ENCODE measurements around the gene CAMKV. TPM values are rescaled to one million over a fixed set of nuclear protein-coding genes. Genes with fewer than 3 reads are reported as not detected.
A peak's percentile ranks its signal among the peaks of the same experiment; 100 is the strongest.

The CAMKV gene
- total and polyA plus RNA-seq, 2 of the 8 experiments (the other 6 are each of a cell fraction or from before 2014, with no cell fraction given): 56.3 to 66.4 TPM

GRCh38 chr3:49841126-49841696 is 28.5 kb downstream of the CAMKV start:
- H3K79me1 ChIP-seq (ENCODE audit: low read depth, low read length): no peaks in the 10 kb centered on the region
- H3K36me3 ChIP-seq (ENCODE audit: control insufficient read depth in 2 of 4, insufficient read depth in 4 of 4, low read length in 3 of 4): peaks cover 4 to 42% (median 39%) of the 10 kb centered on the region in 4 experiments
- ChIA-PET CTCF (ENCODE audit: partially characterized antibody) (interaction anchor here (0.9 to 15.2 kb wide), 27 partner anchors 9 to 279 kb away, joined by 3 to 306 read pairs (median 8); partner anchors contain the start of genes AMIGO3, CDHR4, INKA1 and IP6K1), POLR2A (ENCODE audit: partially characterized antibody) (interaction anchor here (0.7 to 1.8 kb wide), 7 partner anchors 15 to 62 kb away, joined by 3 to 5 read pairs (median 3); partner anchors contain the start of gene TRAIP)
- no peak overlapping the region for H2AK5ac ChIP-seq (ENCODE audit: low read depth, low read length)
- no peaks in the 10 kb centered on the region for H3K27me3 ChIP-seq (replicated peaks in 1 of 4; ENCODE audit: control insufficient read depth in 3 of 4, extremely low read depth in 1 of 4, insufficient read depth in 3 of 4, low read length in 3 of 4)
- no peak overlapping the region for H3K56ac ChIP-seq (replicated peaks; ENCODE audit: insufficient read length, low read depth, low read length)
- H2BK12ac ChIP-seq (ENCODE audit: low read depth, low read length): no peak overlapping the region
- H3K4me1 ChIP-seq (replicated peaks in 1 of 4; ENCODE audit: control insufficient read depth in 3 of 4, insufficient read depth in 4 of 4, low read length in 3 of 4): peaks cover 0 to 6% (median 0%) of the 10 kb centered on the region in 4 experiments; a peak in 2 of 7 replicates
- H3K4me3 ChIP-seq (ENCODE audit: extremely low read depth in 1 of 4, insufficient read depth in 2 of 4, low read depth in 3 of 4, low read length in 4 of 4): no peak overlapping the region
- H2BK15ac ChIP-seq (ENCODE audit: low read length): no peak overlapping the region
- no peak overlapping the region for H2BK5ac ChIP-seq (ENCODE audit: low read depth, low read length)
- H4K8ac ChIP-seq (ENCODE audit: extremely low read depth, insufficient read depth, low read length): no peak overlapping the region
- no peaks in the 10 kb centered on the region for H3K79me2 ChIP-seq (ENCODE audit: control insufficient read depth in 1 of 2, insufficient read depth in 2 of 2, low read length in 2 of 2)
- H3K18ac ChIP-seq (ENCODE audit: extremely low read depth, low read length): no peak overlapping the region
- DNase-seq (ENCODE audit: low read depth in 1 of 2, low spot score in 2 of 2) (peak; percentile 9 to 66), FAIRE-seq (no peak)
- no peak overlapping the region for H3K14ac ChIP-seq (ENCODE audit: insufficient read length)
- no peak overlapping the region for H2BK120ac ChIP-seq (replicated peaks; ENCODE audit: low read depth, low read length)
- no peak overlapping the region for H3K4me2 ChIP-seq (ENCODE audit: insufficient read depth in 1 of 2, low read depth in 2 of 2, low read length in 2 of 2)
- no peaks in the 10 kb centered on the region for H3K9me3 ChIP-seq (ENCODE audit: insufficient read depth in 2 of 2, low read depth in 1 of 2, low read length in 1 of 2)
- H4K91ac ChIP-seq (replicated peaks; ENCODE audit: insufficient read length, low read length): no peak overlapping the region
- no peaks in the 10 kb centered on the region for H3K23me2 ChIP-seq (ENCODE audit: low read depth, low read length)
- H2AFZ ChIP-seq (ENCODE audit: low read length): no peak overlapping the region
- no peak overlapping the region for H3K4ac ChIP-seq (replicated peaks; ENCODE audit: insufficient read length, low read depth, low read length)
- H4K20me1 ChIP-seq (replicated peaks in 1 of 2; ENCODE audit: control insufficient read depth in 1 of 2, insufficient read depth in 2 of 2, low read length in 2 of 2): peaks cover 0 to 5% of the 10 kb centered on the region in 2 experiments
- no peak overlapping the region for H3K27ac ChIP-seq (ENCODE audit: low read depth, low read length)
- no peak overlapping the region for H4K5ac ChIP-seq (ENCODE audit: insufficient read length, low read depth, low read length)
- no peak overlapping the region for H3K23ac ChIP-seq (ENCODE audit: insufficient read length)
- H3K9ac ChIP-seq (replicated peaks in 1 of 4; ENCODE audit: extremely low read depth in 1 of 4, low read depth in 3 of 4, low read length in 3 of 4): no peak overlapping the region
- no peak overlapping the region for H2BK20ac ChIP-seq (ENCODE audit: low read length)
- TF ChIP-seq POU5F1 (IDR thresholded peaks at IDR 0.05; ENCODE audit: low read depth, low read length) (no peak), SIX5 (IDR thresholded peaks at IDR 0.05; ENCODE audit: low read depth, low read length) (no peak), MAX (IDR thresholded peaks at IDR 0.05) (0 out of 2 replicates have a peak, but pooled peaks have one; percentile 22), SIRT6 (IDR thresholded peaks at IDR 0.05; ENCODE audit: low read length) (no peak), BACH1 (IDR thresholded peaks at IDR 0.05; ENCODE audit: low read length) (no peak), JUND (IDR thresholded peaks at IDR 0.05; ENCODE audit: low read length) (no peak), TAF7 (optimal IDR thresholded peaks at IDR 0.05; ENCODE audit: borderline replicate concordance, low read depth, low read length) (no peak)
- TF ChIP-seq, protein P1, sequence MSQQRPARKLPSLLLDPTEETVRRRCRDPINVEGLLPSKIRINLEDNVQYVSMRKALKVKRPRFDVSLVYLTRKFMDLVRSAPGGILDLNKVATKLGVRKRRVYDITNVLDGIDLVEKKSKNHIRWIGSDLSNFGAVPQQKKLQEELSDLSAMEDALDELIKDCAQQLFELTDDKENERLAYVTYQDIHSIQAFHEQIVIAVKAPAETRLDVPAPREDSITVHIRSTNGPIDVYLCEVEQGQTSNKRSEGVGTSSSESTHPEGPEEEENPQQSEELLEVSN (IDR thresholded peaks at IDR 0.05): no peak
- TF ChIP-seq, protein P2, sequence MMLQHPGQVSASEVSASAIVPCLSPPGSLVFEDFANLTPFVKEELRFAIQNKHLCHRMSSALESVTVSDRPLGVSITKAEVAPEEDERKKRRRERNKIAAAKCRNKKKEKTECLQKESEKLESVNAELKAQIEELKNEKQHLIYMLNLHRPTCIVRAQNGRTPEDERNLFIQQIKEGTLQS (IDR thresholded peaks at IDR 0.05; ENCODE audit: insufficient read depth, low read depth, low read length): no peak
- TF ChIP-seq, protein P3, sequence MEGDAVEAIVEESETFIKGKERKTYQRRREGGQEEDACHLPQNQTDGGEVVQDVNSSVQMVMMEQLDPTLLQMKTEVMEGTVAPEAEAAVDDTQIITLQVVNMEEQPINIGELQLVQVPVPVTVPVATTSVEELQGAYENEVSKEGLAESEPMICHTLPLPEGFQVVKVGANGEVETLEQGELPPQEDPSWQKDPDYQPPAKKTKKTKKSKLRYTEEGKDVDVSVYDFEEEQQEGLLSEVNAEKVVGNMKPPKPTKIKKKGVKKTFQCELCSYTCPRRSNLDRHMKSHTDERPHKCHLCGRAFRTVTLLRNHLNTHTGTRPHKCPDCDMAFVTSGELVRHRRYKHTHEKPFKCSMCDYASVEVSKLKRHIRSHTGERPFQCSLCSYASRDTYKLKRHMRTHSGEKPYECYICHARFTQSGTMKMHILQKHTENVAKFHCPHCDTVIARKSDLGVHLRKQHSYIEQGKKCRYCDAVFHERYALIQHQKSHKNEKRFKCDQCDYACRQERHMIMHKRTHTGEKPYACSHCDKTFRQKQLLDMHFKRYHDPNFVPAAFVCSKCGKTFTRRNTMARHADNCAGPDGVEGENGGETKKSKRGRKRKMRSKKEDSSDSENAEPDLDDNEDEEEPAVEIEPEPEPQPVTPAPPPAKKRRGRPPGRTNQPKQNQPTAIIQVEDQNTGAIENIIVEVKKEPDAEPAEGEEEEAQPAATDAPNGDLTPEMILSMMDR (IDR thresholded peaks at IDR 0.05; ENCODE audit: control extremely low read depth in 1 of 3, insufficient read depth in 1 of 3, low read depth in 1 of 3, low read length in 3 of 3): peak; percentile 67 to 73 (median 70)
